HAP-1 (cell line): ENCODE results near the gene RGL1.

Experiments
- DNase-seq, 2 experiments: peaks; one replicate each; pipeline ENCODE4 v3.0.0-alpha.2; 2016 to 2020; ENCODE audit warnings: low spot score in 2 of 2
- H3K27me3 ChIP-seq: fragments of 250-450 bp; sonication (Bioruptor Pico); 2 replicates; pipeline ENCODE4 v1.5.1; 2020; ENCODE audit warnings: low read depth, mild to moderate bottlenecking, moderate library complexity
- H3K36me3 ChIP-seq: fragments of 250-450 bp; sonication (Bioruptor Pico); replicated peaks from 2 replicates; pipeline ENCODE4 v1.5.1; 2020; ENCODE audit warnings: mild to moderate bottlenecking
- H3K4me1 ChIP-seq: fragments of 250-450 bp; sonication (Bioruptor Pico); 2 replicates; pipeline ENCODE4 v1.5.1; 2020; ENCODE audit warnings: mild to moderate bottlenecking
- H3K4me3 ChIP-seq: fragments of 250-450 bp; sonication (Bioruptor Pico); 2 replicates; pipeline ENCODE4 v1.5.1; 2020; ENCODE audit warnings: mild to moderate bottlenecking, moderate library complexity
- H3K9me3 ChIP-seq: fragments of 250-450 bp; sonication (Bioruptor Pico); 2 replicates; pipeline ENCODE4 v1.5.1; 2020; ENCODE audit warnings: mild to moderate bottlenecking, moderate library complexity
- in situ Hi-C: fragments of 300-500 bp; cut with MboI; formaldehyde crosslinking; loops from 3 replicates; pipeline ENCODE4 v1.14.3; 2020; ENCODE audit warnings: low sequenced_read_pairs, inconsistent platforms, mixed read lengths

Gene RGL1

GRCh38 chr1:183967914-183968313 is 163.0 kb downstream of the RGL1 start:
- Histone ChIP-seq H3K36me3 (no peaks in the 10 kb centered on the region; the same call in 1 of the 2 replicates), H3K4me1 (no peaks in the 10 kb centered on the region), H3K4me3 (no peak overlapping the region), H3K9me3 (no peaks in the 10 kb centered on the region), H3K27me3 (no peaks in the 10 kb centered on the region)
- DNase-seq, result no peak
- in situ Hi-C loops, result no loop called here

- Histone ChIP-seq H3K4me3 (no peak overlapping the region), H3K9me3 (no peaks in the 10 kb centered on the region), H3K4me1 (no peaks in the 10 kb centered on the region), H3K36me3 (no peaks in the 10 kb centered on the region; the same call in 1 of the 2 replicates), H3K27me3 (no peaks in the 10 kb centered on the region)
- in situ Hi-C loops, result no loop called here
- no peak for DNase-seq
These were observed 163.5 kb downstream of the RGL1 start for GRCh38 chr1:183968386-183968785.

GRCh38 chr1:183970516-183971300 is 165.8 kb downstream of the RGL1 start:
- Histone ChIP-seq H3K27me3 (no peaks in the 10 kb centered on the region), H3K9me3 (no peaks in the 10 kb centered on the region), H3K36me3 (no peaks in the 10 kb centered on the region; the same call in 1 of the 2 replicates), H3K4me1 (no peaks in the 10 kb centered on the region), H3K4me3 (no peak overlapping the region)
- DNase-seq, result no peak
- in situ Hi-C loops, result no loop called here

GRCh38 chr1:183975651-183976050 is 170.7 kb downstream of the RGL1 start:
- Histone ChIP-seq H3K4me1 (peaks cover 13% of the 10 kb centered on the region), H3K9me3 (no peaks in the 10 kb centered on the region)
- in situ Hi-C loops, result no loop called here

GRCh38 chr1:183977717-183978116 is 172.8 kb downstream of the RGL1 start:
- H3K4me1 ChIP-seq, result peaks cover 14% of the 10 kb centered on the region
- no peak overlapping the region for H3K4me3 ChIP-seq
- in situ Hi-C loops, result no loop called here
- no peaks in the 10 kb centered on the region for H3K9me3 ChIP-seq
- H3K27me3 ChIP-seq, result no peaks in the 10 kb centered on the region
- no peaks in the 10 kb centered on the region for H3K36me3 ChIP-seq
- no peak for DNase-seq

More at GRCh38 chr1:183975651-183976050, 170.7 kb downstream of the RGL1 start:
- Histone ChIP-seq H3K27me3 (no peaks in the 10 kb centered on the region), H3K4me3 (no peak overlapping the region), H3K36me3 (no peaks in the 10 kb centered on the region)
- DNase-seq, result no peak
